DND-41 (cell line): ENCODE data around the gene FBXL3.

ENCODE experiments used
- CTCF ChIP-seq: IDR thresholded peaks from 2 replicates; pipeline ENCODE4 v1.5.1; 2012; ENCODE audit warnings: borderline replicate concordance, low read length, moderate library complexity, mild to moderate bottlenecking; ENCODE audit not compliant: poor library complexity, severe bottlenecking; ENCODE audit errors: extremely low read depth
- EZH2 ChIP-seq: IDR thresholded peaks from 3 replicates; pipeline ENCODE4 v1.6.1; 2012; ENCODE audit warnings: borderline replicate concordance, low read depth, mild to moderate bottlenecking, moderate library complexity, low read length, inconsistent platforms; ENCODE audit not compliant: severe bottlenecking

GRCh38 chr13:76971215-76971614, 55.7 kb downstream of the FBXL3 start:
- TF ChIP-seq CTCF (no peak), EZH2 (no peak)
